BJ (cell line): Measurements from ENCODE around the gene CBLN3. TPM values are rescaled to one million over a fixed set of nuclear protein-coding genes. Genes with fewer than 3 reads are reported as not detected.

Experiments
- CTCF ChIA-PET: fragments of 350-600 bp; formaldehyde crosslinking; extraction: SDS; loops from one replicate; lab custom pipeline; 2021; ENCODE audit warnings: antibody characterized with exemption, inconsistent platforms; lab: Yijun Ruan, JAX
- POLR2A ChIA-PET: fragments of 300-600 bp; sonication (Branson Sonifier 250); formaldehyde crosslinking; extraction: SDS; loops from one replicate; lab custom pipeline; 2021; ENCODE audit warnings: antibody characterized with exemption; lab: Charles Lee
- DNase-seq: peaks from one replicate; pipeline ENCODE4 v3.0.0-alpha.2; 2011; ENCODE audit warnings: low read depth
- H3K27me3 ChIP-seq: 2 replicates; pipeline ENCODE4 v1.6.0; 2011; ENCODE audit warnings: low read length; ENCODE audit not compliant: control insufficient read depth, insufficient read depth
- H3K36me3 ChIP-seq: 2 replicates; pipeline ENCODE4 v1.5.1; 2011; ENCODE audit warnings: low read length; ENCODE audit not compliant: control insufficient read depth, insufficient read depth
- H3K4me3 ChIP-seq: 2 replicates; pipeline ENCODE4 v1.5.1; 2011; ENCODE audit warnings: low read depth, mild to moderate bottlenecking, control low read depth, low read length
- CTCF ChIP-seq: IDR thresholded peaks from 2 replicates; pipeline ENCODE4 v1.5.1; 2011; ENCODE audit warnings: low read depth, mild to moderate bottlenecking, control low read depth, inconsistent platforms, low read length, moderate library complexity; ENCODE audit not compliant: insufficient read depth
- polyA plus RNA-seq: library from polyadenylated mRNA; depleted of rRNA; stranded (reverse); fragments of >200 nt; gene quantifications from 2 replicates; pipeline ENCODE4 v1.2.3, GENCODE V29; 2011

CBLN3 gene
- polyA plus RNA-seq, 1 experiment = 8.6 TPM

DNA sequence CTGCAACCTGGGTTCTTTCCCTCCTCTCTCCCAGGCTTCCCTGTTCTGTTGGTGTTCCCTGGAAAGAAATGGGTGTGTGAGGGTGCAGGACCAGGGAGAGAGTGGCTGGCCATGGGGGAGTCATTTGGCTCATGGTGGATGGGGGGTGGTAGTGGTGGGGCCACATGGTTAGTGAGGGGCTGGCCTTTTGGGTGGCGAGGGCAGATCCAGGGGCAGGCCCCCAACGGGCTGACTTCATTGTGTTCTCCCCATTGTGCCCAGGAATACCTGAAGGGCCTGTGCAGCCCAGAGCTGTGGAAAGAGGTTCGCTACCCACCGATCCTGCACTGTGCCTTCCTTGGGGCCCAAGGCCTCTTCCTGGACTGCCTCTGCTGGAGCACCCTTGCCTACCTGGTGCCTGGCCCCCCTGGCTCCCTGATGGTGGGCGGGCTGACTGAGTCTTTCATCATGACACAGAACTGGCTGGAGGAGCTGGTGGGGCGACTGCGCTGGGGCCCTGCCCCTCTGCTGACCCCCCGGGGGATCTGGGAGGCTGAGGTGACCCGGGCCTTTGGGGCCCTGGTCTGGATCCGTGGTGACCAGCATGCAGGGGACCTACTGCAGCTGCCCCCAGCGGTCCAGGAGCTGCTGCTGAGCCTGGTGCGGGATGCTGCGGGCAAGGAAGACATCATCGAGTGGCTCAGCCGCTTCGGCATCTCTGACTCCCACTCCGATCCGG lies 21.7 kb downstream of the CBLN3 start:
- POLR2A ChIA-PET = no interaction called here
- CTCF ChIA-PET = interaction anchor here (1.3 to 9.7 kb wide), 5 partner anchors 16 to 77 kb away, joined by 3 to 107 read pairs (median 9); partner anchors contain the start of genes ADCY4 and KHNYN
- Histone ChIP-seq H3K4me3 (no peak overlapping the region), H3K27me3 (no peaks in the 10 kb centered on the region; the same call in 1 of the 2 replicates), H3K36me3 (no peaks in the 10 kb centered on the region; the same call in 1 of the 2 replicates)
- DNase-seq = no peak
- no peak for TF ChIP-seq CTCF

DNA sequence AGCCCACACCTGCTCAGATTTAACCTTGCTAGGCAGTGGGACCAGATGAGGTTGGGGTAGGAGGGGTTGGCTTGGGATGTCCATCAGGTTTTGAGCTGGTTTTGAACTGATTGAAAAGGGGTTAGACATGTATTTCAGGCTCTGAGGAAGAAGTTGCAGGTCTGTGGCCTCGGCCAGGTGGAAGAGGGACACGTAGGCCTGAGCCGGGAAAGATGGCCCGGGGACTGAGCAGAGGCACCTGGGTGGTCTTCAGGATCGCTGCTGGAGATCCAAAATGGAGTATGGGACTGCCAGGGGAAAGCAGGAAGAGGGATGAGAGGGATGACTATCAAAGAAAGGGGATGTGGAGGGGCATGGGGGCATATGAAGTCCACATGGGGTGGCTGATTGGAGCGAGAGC lies 23.1 kb downstream of the CBLN3 start:
- ChIA-PET POLR2A (no interaction called here), CTCF (interaction anchor here (1.3 to 9.7 kb wide), 7 partner anchors 10 to 75 kb away, joined by 3 to 107 read pairs (median 6); partner anchors contain the start of genes ADCY4 and KHNYN)
- no peak for TF ChIP-seq CTCF
- DNase-seq = no peak
- H3K4me3 ChIP-seq = no peak overlapping the region
- no peaks in the 10 kb centered on the region; the same call in 1 of the 2 replicates for H3K27me3 ChIP-seq
- peaks cover 2% of the 10 kb centered on the region; the same call in 1 of the 2 replicates for H3K36me3 ChIP-seq

DNA sequence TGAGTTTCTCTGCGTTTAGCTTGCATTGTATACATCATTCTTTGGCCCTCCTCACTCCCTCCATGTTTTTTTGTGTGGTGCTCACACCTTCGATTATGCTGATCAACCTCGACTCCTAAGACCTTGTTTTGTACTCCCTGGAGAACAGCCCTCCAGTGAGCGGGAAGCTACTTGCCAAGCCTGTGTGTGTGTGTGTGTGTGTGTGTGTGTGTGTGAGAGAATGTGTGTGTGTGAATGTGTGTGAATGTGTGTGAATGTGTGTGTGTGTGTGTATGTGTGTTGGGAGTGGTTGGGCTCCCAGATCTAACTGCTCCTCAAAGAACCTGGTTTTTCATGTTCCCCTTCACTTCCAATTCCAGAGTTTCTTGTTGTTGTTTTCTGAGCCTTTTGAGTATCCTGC lies 24.7 kb downstream of the CBLN3 start:
- POLR2A ChIA-PET = no interaction called here
- Histone ChIP-seq H3K36me3 (peaks cover 2% of the 10 kb centered on the region; the same call in 1 of the 2 replicates), H3K27me3 (no peaks in the 10 kb centered on the region; the same call in 1 of the 2 replicates), H3K4me3 (no peak overlapping the region)
- CTCF ChIA-PET = interaction anchor here (0.8 to 4.0 kb wide), 5 partner anchors 8 to 71 kb away, joined by 3 to 28 read pairs (median 4); partner anchors contain the start of gene KHNYN
- no peak for DNase-seq
- no peak for TF ChIP-seq CTCF

- no peaks in the 10 kb centered on the region; the same call in 1 of the 2 replicates for H3K27me3 ChIP-seq
- H3K4me3 ChIP-seq = no peak overlapping the region
- ChIA-PET CTCF (interaction anchor here (0.7 to 4.0 kb wide), 5 partner anchors 25 to 70 kb away, joined by 3 to 28 read pairs (median 4); partner anchors contain the start of genes KHNYN and SDR39U1), POLR2A (no interaction called here)
- no peak for DNase-seq
- TF ChIP-seq CTCF = no peak
- peaks cover 2% of the 10 kb centered on the region; the same call in 1 of the 2 replicates for H3K36me3 ChIP-seq
Measured at GRCh38 chr14:24403294-24403998, 26.0 kb downstream of the CBLN3 start.
